ENCODE data around the gene SLC24A3. TPM values are rescaled to one million over a fixed set of nuclear protein-coding genes. Genes with fewer than 3 reads are reported as not detected.

Gene SLC24A3
- total RNA-seq, 2 experiments from 2014 or later = not detected

DNA sequence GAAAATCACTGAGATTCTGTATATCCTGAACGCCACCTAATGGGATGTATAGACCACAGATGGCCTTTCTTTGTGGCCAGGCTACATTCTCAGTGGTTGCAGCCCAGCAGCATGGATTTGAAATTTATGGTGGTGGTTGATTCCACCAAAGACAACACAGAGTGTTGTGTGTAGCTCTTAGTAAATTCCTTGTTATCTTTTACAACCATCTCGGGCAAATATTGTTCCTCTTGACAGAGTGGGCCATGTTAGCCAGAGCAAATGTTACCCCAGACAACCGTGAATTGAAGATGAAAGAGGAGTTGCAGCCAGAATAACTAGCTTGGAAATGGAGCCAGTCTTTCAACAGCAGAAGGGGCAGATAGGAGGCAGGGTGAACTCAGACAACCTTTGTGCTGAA is 39.5 kb downstream of the SLC24A3 start:
- no peak overlapping the region for H3K4me3 Mint-ChIP-seq
- no peaks in the 10 kb centered on the region for H3K27me3 Mint-ChIP-seq
- H3K36me3 Mint-ChIP-seq (ENCODE audit: low read depth) = no peaks in the 10 kb centered on the region
- ChIA-PET POLR2A (no interaction called here), CTCF (no interaction called here)
- H3K9me3 Mint-ChIP-seq = no peaks in the 10 kb centered on the region
- H3K4me1 Mint-ChIP-seq = no peaks in the 10 kb centered on the region
- DNase-seq = no peak
- no peak overlapping the region for H3K27ac Mint-ChIP-seq

DNA sequence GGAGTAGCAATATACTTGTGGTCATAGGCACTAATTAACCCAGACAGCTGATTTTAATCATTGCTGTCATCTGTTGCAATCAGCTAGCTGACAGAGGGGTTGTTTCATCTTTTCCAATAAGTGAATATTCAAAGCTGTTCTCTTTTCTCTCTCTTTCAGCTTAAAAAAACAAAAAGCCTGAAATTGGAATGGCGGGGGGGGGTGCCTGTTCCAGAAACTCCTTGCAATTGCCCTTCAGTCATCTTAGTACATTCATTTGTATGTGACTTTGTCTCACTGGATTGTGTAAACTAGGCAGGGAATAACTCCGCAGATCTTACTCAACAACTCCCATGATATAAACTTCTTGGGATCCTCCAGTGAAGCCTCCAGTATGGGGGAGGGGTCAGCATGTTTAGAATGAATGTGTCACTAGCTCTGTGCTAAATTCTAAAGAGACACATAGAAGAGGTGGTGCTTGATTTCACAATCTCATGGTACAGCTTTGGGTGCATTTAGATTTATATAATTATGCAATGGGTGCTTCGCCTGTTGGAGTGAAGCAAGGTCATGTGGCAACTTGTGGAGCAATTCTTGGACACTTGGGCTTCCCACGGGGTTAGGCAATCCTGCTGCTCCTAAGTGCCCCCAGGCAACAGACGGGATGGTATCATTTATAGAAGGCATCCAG is 40.1 kb downstream of the SLC24A3 start:
- Mint-ChIP-seq H3K27ac (no peak overlapping the region), H3K4me3 (no peak overlapping the region), H3K9me3 (no peaks in the 10 kb centered on the region), H3K36me3 (ENCODE audit: low read depth) (no peaks in the 10 kb centered on the region), H3K4me1 (no peaks in the 10 kb centered on the region), H3K27me3 (no peaks in the 10 kb centered on the region)
- no peak for DNase-seq
- POLR2A ChIA-PET = no interaction called here
- CTCF ChIA-PET = no interaction called here

DNA sequence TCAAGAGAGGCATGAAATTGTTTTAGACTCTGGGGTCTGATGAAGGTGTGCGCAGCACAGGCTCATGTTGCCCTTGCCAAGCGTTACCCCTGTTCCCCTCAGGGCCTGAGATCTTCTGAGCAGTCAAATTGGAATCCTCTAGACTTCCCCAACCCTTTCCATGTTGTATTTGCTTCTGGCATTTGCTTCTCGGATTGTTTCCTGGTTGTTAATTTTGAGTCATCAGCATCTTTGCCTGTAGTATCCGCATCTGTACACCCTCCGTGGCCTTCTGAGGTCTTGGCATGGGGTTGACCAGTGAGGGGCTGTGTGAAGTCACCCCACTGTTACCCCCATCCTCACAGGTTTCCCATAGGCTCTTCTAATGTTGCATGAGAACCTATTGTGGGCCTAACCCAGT is 40.9 kb downstream of the SLC24A3 start:
- Mint-ChIP-seq H3K4me3 (no peak overlapping the region), H3K4me1 (no peaks in the 10 kb centered on the region), H3K27ac (no peak overlapping the region), H3K27me3 (no peaks in the 10 kb centered on the region), H3K9me3 (no peaks in the 10 kb centered on the region), H3K36me3 (ENCODE audit: low read depth) (no peaks in the 10 kb centered on the region)
- CTCF ChIA-PET = no interaction called here
- no peak for DNase-seq
- POLR2A ChIA-PET = no interaction called here

DNA sequence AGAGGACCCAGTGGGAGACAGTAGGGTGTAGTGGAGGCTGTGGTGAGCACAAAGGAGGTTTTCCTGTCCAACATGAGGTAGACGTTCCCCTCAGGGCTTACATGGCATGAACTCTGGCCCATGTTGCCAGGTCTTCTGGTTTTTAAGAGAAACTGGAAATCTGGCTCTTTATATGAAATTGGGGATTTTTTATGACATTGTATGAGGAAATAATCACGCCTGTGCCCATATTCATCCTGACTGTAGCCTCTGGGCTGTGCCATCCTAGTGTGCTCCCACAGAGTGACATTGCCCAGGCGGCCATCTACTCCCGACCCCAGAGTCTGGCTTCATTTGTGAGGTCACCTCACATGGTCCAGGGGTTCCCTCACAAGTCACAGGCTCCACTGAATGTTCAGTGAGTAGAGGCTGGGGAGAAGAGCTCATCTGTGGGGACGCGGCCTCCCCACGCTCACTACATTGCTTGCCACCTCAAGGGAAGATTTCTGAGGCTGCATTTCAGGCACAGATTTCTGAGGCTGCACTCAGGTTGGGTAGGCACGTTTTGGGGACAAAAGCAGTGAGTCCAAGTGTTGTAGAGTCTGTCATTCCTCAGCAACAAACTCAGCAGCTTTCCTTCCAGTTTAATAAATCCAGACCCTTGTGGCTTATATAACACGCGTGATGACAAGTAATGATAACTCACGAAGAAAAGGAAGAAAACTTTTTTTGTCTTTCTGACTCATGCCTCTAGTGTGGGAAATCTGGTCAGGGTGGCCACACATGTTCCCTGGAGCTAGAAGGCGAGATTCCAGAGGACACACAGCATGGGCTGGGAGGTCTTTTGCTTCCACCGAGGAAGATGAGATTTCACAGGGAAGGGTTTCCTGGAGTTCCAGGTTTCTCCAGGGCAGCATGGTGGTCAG is 41.7 kb downstream of the SLC24A3 start:
- H3K4me1 Mint-ChIP-seq = no peaks in the 10 kb centered on the region
- CTCF ChIA-PET = no interaction called here
- POLR2A ChIA-PET = no interaction called here

DNA sequence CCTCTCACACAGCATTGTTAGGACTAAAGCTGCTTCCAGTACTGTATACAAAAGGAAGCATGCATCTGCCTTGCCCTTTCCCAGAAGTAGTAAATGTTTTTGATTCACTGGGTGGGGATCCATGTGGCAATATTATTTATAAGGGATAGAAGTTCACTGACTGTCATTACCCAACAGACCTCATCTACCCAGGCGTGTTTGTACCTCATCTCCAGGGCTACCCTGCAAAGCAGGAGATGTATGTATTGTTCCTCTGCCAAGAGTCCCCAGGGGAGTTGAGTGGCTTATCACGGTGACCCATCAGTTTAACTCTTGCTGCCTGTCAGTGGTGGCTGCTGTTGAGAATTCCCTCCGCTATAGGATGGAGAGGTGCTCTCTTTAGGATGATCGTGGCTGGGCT is 42.5 kb downstream of the SLC24A3 start:
- ChIA-PET POLR2A (no interaction called here), CTCF (no interaction called here)
- no peak overlapping the region for H3K4me3 Mint-ChIP-seq
- no peak overlapping the region for H3K27ac Mint-ChIP-seq
- no peaks in the 10 kb centered on the region for H3K36me3 Mint-ChIP-seq (ENCODE audit: low read depth)
- H3K4me1 Mint-ChIP-seq = no peaks in the 10 kb centered on the region
- DNase-seq = no peak
- H3K9me3 Mint-ChIP-seq = no peaks in the 10 kb centered on the region
- H3K27me3 Mint-ChIP-seq = no peaks in the 10 kb centered on the region

More for the DNA sequence above, 41.7 kb downstream of the SLC24A3 start:
- H3K36me3 Mint-ChIP-seq (ENCODE audit: low read depth) = no peaks in the 10 kb centered on the region
- no peaks in the 10 kb centered on the region for H3K9me3 Mint-ChIP-seq
- no peak overlapping the region for H3K4me3 Mint-ChIP-seq
- H3K27me3 Mint-ChIP-seq = no peaks in the 10 kb centered on the region
- no peak for DNase-seq
- H3K27ac Mint-ChIP-seq = no peak overlapping the region

DNA sequence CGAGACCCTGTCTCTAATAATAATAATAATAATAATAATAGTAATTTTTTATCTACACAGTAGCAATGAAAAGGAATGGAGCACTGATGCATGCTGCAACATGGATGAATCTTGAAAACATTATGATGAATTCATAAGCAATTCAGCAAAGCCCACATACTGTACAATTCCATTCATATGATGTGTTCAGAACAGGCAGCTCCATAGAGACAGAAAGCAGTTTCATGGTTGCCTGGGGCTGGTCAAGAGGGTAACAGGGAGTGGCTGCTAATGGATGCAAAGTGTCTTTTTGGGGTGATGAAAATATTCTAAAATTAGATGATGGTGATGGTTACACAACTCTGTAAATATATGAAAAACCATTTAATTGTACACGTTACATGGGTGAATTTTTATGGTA is 43.6 kb downstream of the SLC24A3 start:
- no peak for DNase-seq
- ChIA-PET CTCF (no interaction called here), POLR2A (no interaction called here)
- Mint-ChIP-seq H3K4me1 (no peaks in the 10 kb centered on the region), H3K27me3 (no peaks in the 10 kb centered on the region), H3K36me3 (ENCODE audit: low read depth) (no peaks in the 10 kb centered on the region), H3K4me3 (no peak overlapping the region), H3K9me3 (no peaks in the 10 kb centered on the region), H3K27ac (no peak overlapping the region)

DNA sequence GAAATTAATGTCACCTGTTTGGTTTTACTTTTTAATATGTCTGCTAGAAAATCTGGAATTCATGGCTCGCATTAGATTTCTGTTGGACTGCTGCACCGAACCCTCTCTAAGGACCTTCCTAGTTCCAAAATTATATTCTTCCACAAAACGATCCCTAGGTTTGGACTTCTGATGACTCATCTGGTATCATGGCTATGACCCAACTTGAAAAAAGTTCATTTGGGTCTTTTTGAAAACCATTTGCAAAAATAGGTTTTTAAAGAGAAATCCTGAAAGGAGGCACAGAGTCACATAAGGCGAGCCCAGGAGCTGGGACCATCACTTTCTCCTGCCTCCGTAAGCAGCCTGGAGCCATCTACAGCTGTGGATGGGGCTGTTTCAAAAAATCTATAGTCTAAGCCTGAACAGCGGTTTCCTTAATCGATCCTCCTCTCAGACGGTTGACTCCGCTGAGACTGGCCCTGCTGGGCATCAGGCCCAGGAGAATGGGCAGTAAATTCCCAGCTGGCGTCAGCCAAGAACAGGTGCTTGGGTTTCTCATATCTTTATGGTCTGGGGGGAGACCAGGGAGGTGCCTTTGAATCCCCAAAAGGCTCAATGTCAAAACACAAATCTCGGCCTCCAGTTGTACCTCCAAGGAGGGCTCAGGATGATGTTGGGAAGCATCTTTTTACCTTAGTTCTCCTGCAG is 44.6 kb downstream of the SLC24A3 start:
- no peak for DNase-seq
- CTCF ChIA-PET = interaction anchor here (0.6 kb wide), 1 partner anchor 233 kb away, joined by 4 read pairs; no protein-coding TSS in a partner anchor

DNA sequence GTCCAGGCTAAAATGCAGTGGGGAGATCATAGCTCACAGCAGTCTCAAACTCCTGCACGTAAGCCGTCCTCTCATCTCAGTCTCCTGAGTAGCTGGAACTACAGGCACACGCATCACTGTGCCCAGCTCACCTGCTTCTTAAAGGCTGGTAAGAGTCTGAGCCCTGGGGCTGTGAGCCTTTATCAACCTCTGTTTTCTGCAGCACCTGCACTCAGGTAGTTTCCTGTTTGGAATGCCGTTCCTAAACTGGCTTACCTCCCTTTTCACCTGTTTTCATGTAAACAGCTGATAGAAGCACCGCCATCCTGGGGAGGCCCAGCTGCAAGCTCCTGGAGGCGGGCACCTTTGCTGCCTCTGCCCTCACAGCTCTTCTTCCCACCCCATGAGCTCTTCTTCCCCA is 45.4 kb downstream of the SLC24A3 start:
- H3K36me3 Mint-ChIP-seq (ENCODE audit: low read depth) = no peaks in the 10 kb centered on the region
- no peaks in the 10 kb centered on the region for H3K9me3 Mint-ChIP-seq
- ChIA-PET POLR2A (no interaction called here), CTCF (no interaction called here)
- H3K27me3 Mint-ChIP-seq = no peaks in the 10 kb centered on the region
- H3K4me3 Mint-ChIP-seq = no peak overlapping the region
- no peak for DNase-seq
- H3K27ac Mint-ChIP-seq = no peak overlapping the region
- no peaks in the 10 kb centered on the region for H3K4me1 Mint-ChIP-seq

More for the DNA sequence above, 44.6 kb downstream of the SLC24A3 start:
- POLR2A ChIA-PET = no interaction called here
- Mint-ChIP-seq H3K4me3 (no peak overlapping the region), H3K27ac (no peak overlapping the region), H3K4me1 (no peaks in the 10 kb centered on the region), H3K9me3 (no peaks in the 10 kb centered on the region), H3K27me3 (no peaks in the 10 kb centered on the region), H3K36me3 (ENCODE audit: low read depth) (no peaks in the 10 kb centered on the region)

DNA sequence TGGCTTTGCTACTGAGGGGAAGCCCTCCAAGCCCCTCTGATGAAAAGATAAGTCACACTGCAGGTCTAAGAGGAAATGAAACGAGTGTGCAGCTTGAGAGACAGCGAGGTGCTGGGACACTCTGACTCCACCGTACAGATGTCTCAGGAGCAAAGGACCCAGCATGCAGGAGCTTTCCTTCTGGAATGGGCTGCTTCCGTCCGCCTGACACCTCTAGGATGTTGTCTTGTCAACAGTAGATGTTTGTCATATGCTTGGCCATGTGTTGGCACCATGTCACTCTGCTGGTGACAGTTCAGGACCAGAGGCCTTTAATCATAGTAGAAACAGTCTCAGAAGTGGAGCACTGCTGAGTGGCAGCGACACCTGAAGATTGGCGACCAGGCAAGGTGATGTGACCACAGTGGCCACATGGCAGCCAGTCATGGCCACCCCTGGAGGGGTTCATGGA is 46.7 kb downstream of the SLC24A3 start:
- H3K4me1 Mint-ChIP-seq = no peaks in the 10 kb centered on the region

DNA sequence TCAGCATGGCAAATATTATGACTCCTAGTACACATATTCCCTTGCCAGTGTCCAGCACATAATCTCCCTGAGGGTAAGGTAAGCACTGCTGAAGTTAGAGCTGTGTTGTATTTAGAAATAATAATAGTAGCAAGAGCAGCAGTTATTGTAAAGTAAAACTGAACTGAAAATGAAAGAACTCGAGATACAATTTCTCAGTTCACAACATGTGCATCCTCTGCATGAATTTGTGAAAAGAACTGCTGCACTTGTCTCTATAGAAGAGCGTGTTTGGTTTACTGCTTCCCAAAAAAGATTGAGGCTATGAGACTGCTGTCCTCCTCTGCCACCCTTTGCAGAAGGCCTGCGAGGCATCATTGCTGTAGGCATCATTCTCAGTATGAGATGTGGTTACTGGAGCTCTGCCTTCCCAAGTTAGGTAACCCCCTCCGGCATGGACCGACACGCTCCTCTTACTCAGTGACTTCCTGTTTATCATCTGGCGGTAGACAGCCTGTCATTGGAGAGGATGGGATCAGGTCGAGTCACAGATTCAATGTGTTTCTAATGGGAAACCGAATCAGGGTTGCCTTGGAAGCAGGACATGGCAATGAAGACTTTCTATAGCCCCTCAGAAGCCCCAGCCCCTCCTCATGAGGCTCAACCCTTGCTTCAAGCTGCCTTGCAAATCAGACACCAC is 48.1 kb downstream of the SLC24A3 start:
- Mint-ChIP-seq H3K27ac (no peak overlapping the region), H3K36me3 (ENCODE audit: low read depth) (no peaks in the 10 kb centered on the region), H3K9me3 (no peaks in the 10 kb centered on the region), H3K4me1 (no peaks in the 10 kb centered on the region), H3K27me3 (no peaks in the 10 kb centered on the region), H3K4me3 (no peak overlapping the region)
- DNase-seq = no peak
- ChIA-PET CTCF (no interaction called here), POLR2A (no interaction called here)

More for the DNA sequence above, 46.7 kb downstream of the SLC24A3 start:
- H3K36me3 Mint-ChIP-seq (ENCODE audit: low read depth) = no peaks in the 10 kb centered on the region
- POLR2A ChIA-PET = no interaction called here
- no peaks in the 10 kb centered on the region for H3K9me3 Mint-ChIP-seq
- CTCF ChIA-PET = no interaction called here
- DNase-seq = no peak
- H3K4me3 Mint-ChIP-seq = no peak overlapping the region
- H3K27me3 Mint-ChIP-seq = no peaks in the 10 kb centered on the region
- no peak overlapping the region for H3K27ac Mint-ChIP-seq

DNA sequence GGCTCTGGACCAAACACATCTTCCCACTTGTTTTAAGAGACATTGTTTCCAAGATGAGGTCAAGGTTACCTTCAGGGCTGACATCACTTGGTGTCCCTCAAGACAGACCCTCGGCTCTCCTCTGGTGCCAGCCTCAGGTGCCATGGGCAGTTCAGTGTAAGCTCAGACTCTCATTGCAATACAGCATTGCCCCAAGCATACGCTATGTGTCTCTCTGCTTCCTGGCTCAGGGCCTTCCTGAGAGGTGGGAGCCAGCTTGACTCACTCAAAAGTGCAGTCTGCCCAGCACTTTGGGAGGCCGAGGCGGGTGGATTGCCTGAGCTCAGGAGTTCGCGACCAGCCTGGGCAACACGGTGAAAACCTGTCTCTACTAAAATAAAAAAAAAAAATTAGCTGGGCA is 51.7 kb downstream of the SLC24A3 start:
- ChIA-PET POLR2A (no interaction called here), CTCF (no interaction called here)

DNA sequence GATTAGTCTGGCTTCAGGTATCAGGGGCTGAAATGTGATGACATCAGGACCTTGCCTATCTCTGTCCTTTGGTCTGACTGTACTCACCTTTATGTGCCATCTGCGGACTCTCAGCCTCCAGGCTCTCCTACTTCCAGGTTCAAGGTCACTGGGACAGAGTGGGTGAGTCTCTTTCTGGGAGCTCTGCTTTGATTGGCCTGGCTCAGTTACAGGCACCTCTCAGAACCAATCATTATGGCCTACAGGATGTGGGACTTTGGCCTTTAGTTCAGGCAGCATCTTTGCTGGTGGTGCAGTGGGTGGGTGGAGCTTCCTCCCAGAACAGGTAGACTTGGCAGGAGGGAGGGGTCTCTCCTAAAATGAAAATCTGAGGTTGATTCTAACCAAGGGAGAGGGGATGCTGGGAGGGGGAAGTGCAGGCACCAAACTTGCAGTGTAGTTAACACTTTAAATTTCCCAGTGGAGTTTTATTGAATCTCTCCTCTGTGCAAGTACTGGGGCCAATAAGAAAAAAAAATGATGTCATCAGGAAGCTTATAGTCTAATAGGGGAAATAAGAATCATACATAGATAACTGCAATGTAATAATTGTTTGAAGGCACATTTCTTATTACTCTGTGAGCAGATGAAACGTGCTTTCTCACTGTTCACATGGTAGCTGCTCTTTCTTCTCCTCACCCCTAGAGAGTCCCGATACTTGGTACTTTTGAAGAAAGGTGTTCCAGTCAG is 53.4 kb downstream of the SLC24A3 start:
- Mint-ChIP-seq H3K27me3 (no peaks in the 10 kb centered on the region), H3K9me3 (no peaks in the 10 kb centered on the region), H3K4me1 (no peaks in the 10 kb centered on the region), H3K27ac (no peak overlapping the region), H3K36me3 (ENCODE audit: low read depth) (no peaks in the 10 kb centered on the region), H3K4me3 (no peak overlapping the region)
- DNase-seq = no peak
- CTCF ChIA-PET = no interaction called here
- POLR2A ChIA-PET = no interaction called here

More for the DNA sequence above, 51.7 kb downstream of the SLC24A3 start:
- DNase-seq = no peak
- Mint-ChIP-seq H3K27me3 (no peaks in the 10 kb centered on the region), H3K27ac (no peak overlapping the region), H3K9me3 (no peaks in the 10 kb centered on the region), H3K4me3 (no peak overlapping the region), H3K36me3 (ENCODE audit: low read depth) (no peaks in the 10 kb centered on the region), H3K4me1 (no peaks in the 10 kb centered on the region)

Data from activated CD4-positive, alpha-beta T cell treated with anti-CD3 and anti-CD28 coated beads, Interleukin-2, amount 10 ng/mL, durations not matched to agents 7 days and 5 days (primary cell).